ENCODE measurements around the gene NXNL1. TPM values are rescaled to one million over a fixed set of nuclear protein-coding genes. Genes with fewer than 3 reads are reported as not detected.

NXNL1 gene
- total and polyA plus RNA-seq, 2 experiments from 2014 or later, result not detected

DNA sequence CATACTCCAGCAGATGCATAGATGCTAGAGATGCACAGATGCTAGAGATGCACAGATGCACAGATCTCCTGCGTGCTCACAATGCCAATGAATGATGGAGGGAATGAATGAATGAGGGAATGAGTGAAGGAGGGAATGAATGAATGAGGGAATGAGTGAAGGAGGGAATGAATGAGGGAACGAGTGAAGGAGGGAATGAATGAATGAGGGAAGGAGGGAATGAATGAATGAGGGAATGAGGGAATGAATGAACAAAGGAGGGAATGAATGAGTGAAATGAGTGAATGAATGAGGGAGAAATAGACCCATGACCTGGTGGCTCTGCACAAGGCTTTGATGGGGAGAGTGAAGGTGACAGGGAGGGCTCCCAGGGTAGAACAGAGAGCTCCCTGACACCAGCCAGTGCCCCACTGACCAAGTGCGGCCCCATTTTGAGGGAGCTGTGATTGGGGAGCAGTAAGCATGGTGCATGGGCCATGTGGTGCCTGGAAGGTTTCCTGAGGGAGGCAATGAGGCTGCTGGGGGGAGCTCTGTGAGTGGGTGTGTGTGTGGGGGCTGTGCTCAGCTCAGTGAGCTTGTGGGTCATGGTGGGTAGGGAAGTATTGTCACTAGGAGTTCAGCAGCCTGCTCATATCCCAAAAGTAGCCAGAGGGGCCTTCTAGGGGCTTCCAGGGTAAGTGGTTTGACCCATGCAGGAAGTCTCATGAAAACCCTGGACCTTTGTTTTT lies 22.3 kb upstream of the NXNL1 start:
- Histone ChIP-seq H4K20me1 (replicated peaks; ENCODE audit: insufficient read depth) (no peaks in the 10 kb centered on the region), H3K9me2 (ENCODE audit: insufficient read depth) (no peaks in the 10 kb centered on the region), H3K79me2 (replicated peaks; ENCODE audit: insufficient read depth) (no peaks in the 10 kb centered on the region), H3K36me3 (ENCODE audit: insufficient read depth) (no peaks in the 10 kb centered on the region), H3F3A (replicated peaks; ENCODE audit: low read depth) (no peaks in the 10 kb centered on the region), H3K4me3 (no peak overlapping the region), H3K4me2 (no peak overlapping the region), H3K4me1 (ENCODE audit: insufficient read depth) (peaks cover 7% of the 10 kb centered on the region; the same call in 1 of the 2 replicates), H3K27ac (ENCODE audit: low read depth) (no peak overlapping the region), H2AFZ (no peak overlapping the region), H3K27me3 (ENCODE audit: insufficient read depth) (no peaks in the 10 kb centered on the region)
- TF ChIP-seq EZH2 (IDR thresholded peaks at IDR 0.05; ENCODE audit: low read depth, unreplicated experiment) (no peak), CREB1 (CRISPR knock-in tag; IDR thresholded peaks at IDR 0.05; ENCODE audit: low read depth) (no peak), JUNB (IDR thresholded peaks at IDR 0.05; ENCODE audit: unreplicated experiment) (no peak), ZNF331 (CRISPR knock-in tag; IDR thresholded peaks at IDR 0.05; ENCODE audit: low read depth) (no peak), NANOG (IDR thresholded peaks at IDR 0.05; ENCODE audit: borderline replicate concordance) (no peak), ZNF114 (CRISPR knock-in tag; IDR thresholded peaks at IDR 0.05) (no peak), POLR2AphosphoS5 (IDR thresholded peaks at IDR 0.05; ENCODE audit: low read depth) (no peak), STAT1 (IDR thresholded peaks at IDR 0.05; ENCODE audit: unreplicated experiment) (no peak), EZH2phosphoT487 (IDR thresholded peaks at IDR 0.05; ENCODE audit: unreplicated experiment) (no peak)
- TF ChIP-seq, protein P1, sequence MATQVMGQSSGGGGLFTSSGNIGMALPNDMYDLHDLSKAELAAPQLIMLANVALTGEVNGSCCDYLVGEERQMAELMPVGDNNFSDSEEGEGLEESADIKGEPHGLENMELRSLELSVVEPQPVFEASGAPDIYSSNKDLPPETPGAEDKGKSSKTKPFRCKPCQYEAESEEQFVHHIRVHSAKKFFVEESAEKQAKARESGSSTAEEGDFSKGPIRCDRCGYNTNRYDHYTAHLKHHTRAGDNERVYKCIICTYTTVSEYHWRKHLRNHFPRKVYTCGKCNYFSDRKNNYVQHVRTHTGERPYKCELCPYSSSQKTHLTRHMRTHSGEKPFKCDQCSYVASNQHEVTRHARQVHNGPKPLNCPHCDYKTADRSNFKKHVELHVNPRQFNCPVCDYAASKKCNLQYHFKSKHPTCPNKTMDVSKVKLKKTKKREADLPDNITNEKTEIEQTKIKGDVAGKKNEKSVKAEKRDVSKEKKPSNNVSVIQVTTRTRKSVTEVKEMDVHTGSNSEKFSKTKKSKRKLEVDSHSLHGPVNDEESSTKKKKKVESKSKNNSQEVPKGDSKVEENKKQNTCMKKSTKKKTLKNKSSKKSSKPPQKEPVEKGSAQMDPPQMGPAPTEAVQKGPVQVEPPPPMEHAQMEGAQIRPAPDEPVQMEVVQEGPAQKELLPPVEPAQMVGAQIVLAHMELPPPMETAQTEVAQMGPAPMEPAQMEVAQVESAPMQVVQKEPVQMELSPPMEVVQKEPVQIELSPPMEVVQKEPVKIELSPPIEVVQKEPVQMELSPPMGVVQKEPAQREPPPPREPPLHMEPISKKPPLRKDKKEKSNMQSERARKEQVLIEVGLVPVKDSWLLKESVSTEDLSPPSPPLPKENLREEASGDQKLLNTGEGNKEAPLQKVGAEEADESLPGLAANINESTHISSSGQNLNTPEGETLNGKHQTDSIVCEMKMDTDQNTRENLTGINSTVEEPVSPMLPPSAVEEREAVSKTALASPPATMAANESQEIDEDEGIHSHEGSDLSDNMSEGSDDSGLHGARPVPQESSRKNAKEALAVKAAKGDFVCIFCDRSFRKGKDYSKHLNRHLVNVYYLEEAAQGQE (IDR thresholded peaks at IDR 0.05; ENCODE audit: unreplicated experiment), result no peak
- TF ChIP-seq, protein P2, sequence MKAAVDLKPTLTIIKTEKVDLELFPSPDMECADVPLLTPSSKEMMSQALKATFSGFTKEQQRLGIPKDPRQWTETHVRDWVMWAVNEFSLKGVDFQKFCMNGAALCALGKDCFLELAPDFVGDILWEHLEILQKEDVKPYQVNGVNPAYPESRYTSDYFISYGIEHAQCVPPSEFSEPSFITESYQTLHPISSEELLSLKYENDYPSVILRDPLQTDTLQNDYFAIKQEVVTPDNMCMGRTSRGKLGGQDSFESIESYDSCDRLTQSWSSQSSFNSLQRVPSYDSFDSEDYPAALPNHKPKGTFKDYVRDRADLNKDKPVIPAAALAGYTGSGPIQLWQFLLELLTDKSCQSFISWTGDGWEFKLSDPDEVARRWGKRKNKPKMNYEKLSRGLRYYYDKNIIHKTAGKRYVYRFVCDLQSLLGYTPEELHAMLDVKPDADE (IDR thresholded peaks at IDR 0.05), result no peak
- TF ChIP-seq, protein P3, sequence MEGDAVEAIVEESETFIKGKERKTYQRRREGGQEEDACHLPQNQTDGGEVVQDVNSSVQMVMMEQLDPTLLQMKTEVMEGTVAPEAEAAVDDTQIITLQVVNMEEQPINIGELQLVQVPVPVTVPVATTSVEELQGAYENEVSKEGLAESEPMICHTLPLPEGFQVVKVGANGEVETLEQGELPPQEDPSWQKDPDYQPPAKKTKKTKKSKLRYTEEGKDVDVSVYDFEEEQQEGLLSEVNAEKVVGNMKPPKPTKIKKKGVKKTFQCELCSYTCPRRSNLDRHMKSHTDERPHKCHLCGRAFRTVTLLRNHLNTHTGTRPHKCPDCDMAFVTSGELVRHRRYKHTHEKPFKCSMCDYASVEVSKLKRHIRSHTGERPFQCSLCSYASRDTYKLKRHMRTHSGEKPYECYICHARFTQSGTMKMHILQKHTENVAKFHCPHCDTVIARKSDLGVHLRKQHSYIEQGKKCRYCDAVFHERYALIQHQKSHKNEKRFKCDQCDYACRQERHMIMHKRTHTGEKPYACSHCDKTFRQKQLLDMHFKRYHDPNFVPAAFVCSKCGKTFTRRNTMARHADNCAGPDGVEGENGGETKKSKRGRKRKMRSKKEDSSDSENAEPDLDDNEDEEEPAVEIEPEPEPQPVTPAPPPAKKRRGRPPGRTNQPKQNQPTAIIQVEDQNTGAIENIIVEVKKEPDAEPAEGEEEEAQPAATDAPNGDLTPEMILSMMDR (conservative IDR thresholded peaks at IDR 0.05; ENCODE audit: low read depth in 2 of 2), result no peak
- TF ChIP-seq, protein P4, sequence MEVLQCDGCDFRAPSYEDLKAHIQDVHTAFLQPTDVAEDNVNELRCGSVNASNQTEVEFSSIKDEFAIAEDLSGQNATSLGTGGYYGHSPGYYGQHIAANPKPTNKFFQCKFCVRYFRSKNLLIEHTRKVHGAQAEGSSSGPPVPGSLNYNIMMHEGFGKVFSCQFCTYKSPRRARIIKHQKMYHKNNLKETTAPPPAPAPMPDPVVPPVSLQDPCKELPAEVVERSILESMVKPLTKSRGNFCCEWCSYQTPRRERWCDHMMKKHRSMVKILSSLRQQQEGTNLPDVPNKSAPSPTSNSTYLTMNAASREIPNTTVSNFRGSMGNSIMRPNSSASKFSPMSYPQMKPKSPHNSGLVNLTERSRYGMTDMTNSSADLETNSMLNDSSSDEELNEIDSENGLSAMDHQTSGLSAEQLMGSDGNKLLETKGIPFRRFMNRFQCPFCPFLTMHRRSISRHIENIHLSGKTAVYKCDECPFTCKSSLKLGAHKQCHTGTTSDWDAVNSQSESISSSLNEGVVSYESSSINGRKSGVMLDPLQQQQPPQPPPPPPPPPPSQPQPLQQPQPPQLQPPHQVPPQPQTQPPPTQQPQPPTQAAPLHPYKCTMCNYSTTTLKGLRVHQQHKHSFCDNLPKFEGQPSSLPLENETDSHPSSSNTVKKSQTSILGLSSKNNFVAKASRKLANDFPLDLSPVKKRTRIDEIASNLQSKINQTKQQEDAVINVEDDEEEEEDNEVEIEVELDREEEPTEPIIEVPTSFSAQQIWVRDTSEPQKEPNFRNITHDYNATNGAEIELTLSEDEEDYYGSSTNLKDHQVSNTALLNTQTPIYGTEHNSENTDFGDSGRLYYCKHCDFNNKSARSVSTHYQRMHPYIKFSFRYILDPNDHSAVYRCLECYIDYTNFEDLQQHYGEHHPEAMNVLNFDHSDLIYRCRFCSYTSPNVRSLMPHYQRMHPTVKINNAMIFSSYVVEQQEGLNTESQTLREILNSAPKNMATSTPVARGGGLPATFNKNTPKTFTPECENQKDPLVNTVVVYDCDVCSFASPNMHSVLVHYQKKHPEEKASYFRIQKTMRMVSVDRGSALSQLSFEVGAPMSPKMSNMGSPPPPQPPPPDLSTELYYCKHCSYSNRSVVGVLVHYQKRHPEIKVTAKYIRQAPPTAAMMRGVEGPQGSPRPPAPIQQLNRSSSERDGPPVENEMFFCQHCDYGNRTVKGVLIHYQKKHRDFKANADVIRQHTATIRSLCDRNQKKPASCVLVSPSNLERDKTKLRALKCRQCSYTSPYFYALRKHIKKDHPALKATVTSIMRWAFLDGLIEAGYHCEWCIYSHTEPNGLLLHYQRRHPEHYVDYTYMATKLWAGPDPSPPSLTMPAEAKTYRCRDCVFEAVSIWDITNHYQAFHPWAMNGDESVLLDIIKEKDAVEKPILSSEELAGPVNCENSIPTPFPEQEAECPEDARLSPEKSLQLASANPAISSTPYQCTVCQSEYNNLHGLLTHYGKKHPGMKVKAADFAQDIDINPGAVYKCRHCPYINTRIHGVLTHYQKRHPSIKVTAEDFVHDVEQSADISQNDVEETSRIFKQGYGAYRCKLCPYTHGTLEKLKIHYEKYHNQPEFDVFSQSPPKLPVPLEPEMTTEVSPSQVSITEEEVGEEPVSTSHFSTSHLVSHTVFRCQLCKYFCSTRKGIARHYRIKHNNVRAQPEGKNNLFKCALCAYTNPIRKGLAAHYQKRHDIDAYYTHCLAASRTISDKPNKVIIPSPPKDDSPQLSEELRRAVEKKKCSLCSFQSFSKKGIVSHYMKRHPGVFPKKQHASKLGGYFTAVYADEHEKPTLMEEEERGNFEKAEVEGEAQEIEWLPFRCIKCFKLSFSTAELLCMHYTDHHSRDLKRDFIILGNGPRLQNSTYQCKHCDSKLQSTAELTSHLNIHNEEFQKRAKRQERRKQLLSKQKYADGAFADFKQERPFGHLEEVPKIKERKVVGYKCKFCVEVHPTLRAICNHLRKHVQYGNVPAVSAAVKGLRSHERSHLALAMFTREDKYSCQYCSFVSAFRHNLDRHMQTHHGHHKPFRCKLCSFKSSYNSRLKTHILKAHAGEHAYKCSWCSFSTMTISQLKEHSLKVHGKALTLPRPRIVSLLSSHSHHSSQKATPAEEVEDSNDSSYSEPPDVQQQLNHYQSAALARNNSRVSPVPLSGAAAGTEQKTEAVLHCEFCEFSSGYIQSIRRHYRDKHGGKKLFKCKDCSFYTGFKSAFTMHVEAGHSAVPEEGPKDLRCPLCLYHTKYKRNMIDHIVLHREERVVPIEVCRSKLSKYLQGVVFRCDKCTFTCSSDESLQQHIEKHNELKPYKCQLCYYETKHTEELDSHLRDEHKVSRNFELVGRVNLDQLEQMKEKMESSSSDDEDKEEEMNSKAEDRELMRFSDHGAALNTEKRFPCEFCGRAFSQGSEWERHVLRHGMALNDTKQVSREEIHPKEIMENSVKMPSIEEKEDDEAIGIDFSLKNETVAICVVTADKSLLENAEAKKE (CRISPR knock-in tag; IDR thresholded peaks at IDR 0.05), result no peak
- ATAC-seq (no peak), DNase-seq (ENCODE audit: low spot score) (no peak)
- peaks cover 19% of the 10 kb centered on the region for H3K27me3 Mint-ChIP-seq (ENCODE audit: insufficient read depth, low read depth, poor library complexity)
- H3K9me3 Mint-ChIP-seq, result no peaks in the 10 kb centered on the region; the same call in 2 of the 3 replicates
- peaks cover 20% of the 10 kb centered on the region for H3K4me1 Mint-ChIP-seq
- no peak overlapping the region for H3K27ac Mint-ChIP-seq
- no peaks in the 10 kb centered on the region for H3K36me3 Mint-ChIP-seq (ENCODE audit: low read depth)
- no peak overlapping the region for H3K4me3 Mint-ChIP-seq
